Middle frontal gyrus (tissue), 1 donor: ENCODE measurements around the gene WDFY3.
A peak's percentile ranks its signal among the peaks of the same experiment; 100 is the strongest.
"Not testable (repeated sequence)": the region's sequence is repeated elsewhere in the genome, so short reads cannot be mapped to it uniquely, and the experiment has no call there.

Source experiments
- DNase-seq: peaks from one replicate; pipeline ENCODE4 v3.0.0-alpha.2; 2015; ENCODE audit warnings: low spot score; ENCODE audit errors: extremely low spot score

The WDFY3 gene

GRCh38 chr4:84718699-84719098 is 247.8 kb downstream of the WDFY3 start:
- DNase-seq: no peak

- DNase-seq: no peak
These were observed 255.9 kb downstream of the WDFY3 start for GRCh38 chr4:84710548-84710947.

- no peak for DNase-seq
These were observed 257.9 kb downstream of the WDFY3 start for GRCh38 chr4:84708406-84709135.

- no peak for DNase-seq
These were observed 260.2 kb downstream of the WDFY3 start for GRCh38 chr4:84706286-84706685.

GRCh38 chr4:84699001-84699671 is 267.4 kb downstream of the WDFY3 start:
- no peak for DNase-seq

GRCh38 chr4:84697615-84698201 is 268.8 kb downstream of the WDFY3 start:
- no peak for DNase-seq

- DNase-seq: no peak
These were observed 269.3 kb downstream of the WDFY3 start for GRCh38 chr4:84697159-84697558.

GRCh38 chr4:84691800-84692199 is 274.7 kb downstream of the WDFY3 start:
- no peak for DNase-seq

GRCh38 chr4:84691170-84691691 is 275.3 kb downstream of the WDFY3 start:
- DNase-seq: peak; percentile 58

- DNase-seq: no peak
These were observed 276.0 kb downstream of the WDFY3 start for GRCh38 chr4:84690481-84690880.

GRCh38 chr4:84689197-84689596 is 277.3 kb downstream of the WDFY3 start:
- DNase-seq: no peak

GRCh38 chr4:84688605-84689004 is 277.9 kb downstream of the WDFY3 start:
- DNase-seq: no peak

- DNase-seq: no peak
These were observed 281.4 kb downstream of the WDFY3 start for GRCh38 chr4:84685105-84685504.

- DNase-seq: no peak
These were observed 282.1 kb downstream of the WDFY3 start for GRCh38 chr4:84684361-84684760.

GRCh38 chr4:84683064-84683850 is 283.2 kb downstream of the WDFY3 start:
- no peak for DNase-seq

- not testable (repeated sequence) for DNase-seq
These were observed 283.8 kb downstream of the WDFY3 start for GRCh38 chr4:84682661-84683060.

- DNase-seq: no peak
These were observed 284.8 kb downstream of the WDFY3 start for GRCh38 chr4:84681486-84682274.

- DNase-seq: no peak
These were observed 285.5 kb downstream of the WDFY3 start for GRCh38 chr4:84680956-84681355.

- DNase-seq: peak; percentile 30
These were observed 287.3 kb downstream of the WDFY3 start for GRCh38 chr4:84678976-84679744.

- DNase-seq: no peak
These were observed 288.5 kb downstream of the WDFY3 start for GRCh38 chr4:84677995-84678394.
